Measurements from ENCODE around the gene C1orf52.

C1orf52 gene

GRCh38 chr1:85295654-85296053, 36.2 kb upstream of the C1orf52 start:
- Histone ChIP-seq H3K27me3 (replicated peaks; ENCODE audit: insufficient read depth, low read length) (no peaks in the 10 kb centered on the region), H3K9ac (ENCODE audit: low read length) (no peak overlapping the region), H3K36me3 (replicated peaks; ENCODE audit: insufficient read depth, low read length) (no peaks in the 10 kb centered on the region), H3K9me3 (replicated peaks; ENCODE audit: insufficient read depth, low read length) (no peaks in the 10 kb centered on the region), H3K9me2 (replicated peaks; ENCODE audit: insufficient read depth, low read length) (no peaks in the 10 kb centered on the region), H4K20me1 (ENCODE audit: insufficient read depth, low read length) (no peaks in the 10 kb centered on the region), H3K4me1 (ENCODE audit: low read length) (no peaks in the 10 kb centered on the region), H3K79me2 (ENCODE audit: low read length) (no peaks in the 10 kb centered on the region), H3K4me2 (ENCODE audit: low read depth, low read length) (no peak overlapping the region), H3K4me3 (ENCODE audit: low read length) (no peak overlapping the region), H3F3A (ENCODE audit: insufficient read depth, low read length) (no peaks in the 10 kb centered on the region), H3K27ac (ENCODE audit: low read length) (no peak overlapping the region), H2AFZ (ENCODE audit: low read length) (no peak overlapping the region)
- TF ChIP-seq CTCF (IDR thresholded peaks at IDR 0.05; ENCODE audit: low read length): no peak
- no peak for TF ChIP-seq EZH2phosphoT487 (IDR thresholded peaks at IDR 0.05; ENCODE audit: low read length)
- TF ChIP-seq EZH2 (optimal IDR thresholded peaks at IDR 0.05; ENCODE audit: low read depth, low read length): no peak
- DNase-seq: no peak

DNA sequence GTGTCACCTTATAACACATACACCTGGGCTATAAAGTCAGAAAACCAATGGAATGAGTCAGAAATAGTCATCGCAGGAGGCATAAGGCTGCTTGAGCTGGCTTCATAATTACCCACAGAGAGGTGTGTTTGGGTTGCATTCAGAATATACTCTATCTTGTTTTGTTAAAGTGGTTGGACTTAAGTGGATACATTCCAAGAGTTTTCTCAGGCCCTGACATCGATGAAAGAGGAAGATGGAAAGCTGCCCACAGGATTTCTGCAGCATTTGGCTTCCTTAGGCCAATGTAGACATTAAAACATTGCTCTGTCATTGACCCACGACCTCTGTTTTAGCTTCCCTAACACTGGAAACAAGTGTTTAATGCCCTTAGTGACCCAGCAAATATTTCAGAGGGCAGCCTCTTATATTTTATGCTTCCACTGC, 35.6 kb upstream of the C1orf52 start:
- Histone ChIP-seq H3K4me3 (ENCODE audit: low read length) (no peak overlapping the region), H3F3A (ENCODE audit: insufficient read depth, low read length) (no peaks in the 10 kb centered on the region), H2AFZ (ENCODE audit: low read length) (no peak overlapping the region), H3K27me3 (replicated peaks; ENCODE audit: insufficient read depth, low read length) (no peaks in the 10 kb centered on the region), H4K20me1 (ENCODE audit: insufficient read depth, low read length) (no peaks in the 10 kb centered on the region), H3K9me3 (replicated peaks; ENCODE audit: insufficient read depth, low read length) (no peaks in the 10 kb centered on the region), H3K27ac (ENCODE audit: low read length) (no peak overlapping the region), H3K4me1 (ENCODE audit: low read length) (no peaks in the 10 kb centered on the region), H3K36me3 (replicated peaks; ENCODE audit: insufficient read depth, low read length) (no peaks in the 10 kb centered on the region), H3K4me2 (ENCODE audit: low read depth, low read length) (no peak overlapping the region), H3K79me2 (ENCODE audit: low read length) (no peaks in the 10 kb centered on the region), H3K9ac (ENCODE audit: low read length) (no peak overlapping the region), H3K9me2 (replicated peaks; ENCODE audit: insufficient read depth, low read length) (no peaks in the 10 kb centered on the region)
- TF ChIP-seq EZH2 (optimal IDR thresholded peaks at IDR 0.05; ENCODE audit: low read depth, low read length) (no peak), CTCF (IDR thresholded peaks at IDR 0.05; ENCODE audit: low read length) (no peak), EZH2phosphoT487 (IDR thresholded peaks at IDR 0.05; ENCODE audit: low read length) (no peak)
- no peak for DNase-seq

- H3F3A ChIP-seq (ENCODE audit: insufficient read depth, low read length): no peaks in the 10 kb centered on the region
- DNase-seq: no peak
- no peaks in the 10 kb centered on the region for H3K9me3 ChIP-seq (replicated peaks; ENCODE audit: insufficient read depth, low read length)
- H3K79me2 ChIP-seq (ENCODE audit: low read length): no peaks in the 10 kb centered on the region
- H3K27ac ChIP-seq (ENCODE audit: low read length): no peak overlapping the region
- no peak overlapping the region for H3K9ac ChIP-seq (ENCODE audit: low read length)
- H3K4me1 ChIP-seq (ENCODE audit: low read length): no peaks in the 10 kb centered on the region
- no peaks in the 10 kb centered on the region for H4K20me1 ChIP-seq (ENCODE audit: insufficient read depth, low read length)
- TF ChIP-seq CTCF (IDR thresholded peaks at IDR 0.05; ENCODE audit: low read length) (no peak), EZH2 (optimal IDR thresholded peaks at IDR 0.05; ENCODE audit: low read depth, low read length) (no peak), EZH2phosphoT487 (IDR thresholded peaks at IDR 0.05; ENCODE audit: low read length) (no peak)
- H3K4me3 ChIP-seq (ENCODE audit: low read length): no peak overlapping the region
- H2AFZ ChIP-seq (ENCODE audit: low read length): no peak overlapping the region
- no peak overlapping the region for H3K4me2 ChIP-seq (ENCODE audit: low read depth, low read length)
- H3K36me3 ChIP-seq (replicated peaks; ENCODE audit: insufficient read depth, low read length): no peaks in the 10 kb centered on the region
- H3K9me2 ChIP-seq (replicated peaks; ENCODE audit: insufficient read depth, low read length): no peaks in the 10 kb centered on the region
- H3K27me3 ChIP-seq (replicated peaks; ENCODE audit: insufficient read depth, low read length): no peaks in the 10 kb centered on the region
Observed at GRCh38 chr1:85290826-85291225, 31.4 kb upstream of the C1orf52 start.
